ENCODE data around the gene WFS1.

DNA sequence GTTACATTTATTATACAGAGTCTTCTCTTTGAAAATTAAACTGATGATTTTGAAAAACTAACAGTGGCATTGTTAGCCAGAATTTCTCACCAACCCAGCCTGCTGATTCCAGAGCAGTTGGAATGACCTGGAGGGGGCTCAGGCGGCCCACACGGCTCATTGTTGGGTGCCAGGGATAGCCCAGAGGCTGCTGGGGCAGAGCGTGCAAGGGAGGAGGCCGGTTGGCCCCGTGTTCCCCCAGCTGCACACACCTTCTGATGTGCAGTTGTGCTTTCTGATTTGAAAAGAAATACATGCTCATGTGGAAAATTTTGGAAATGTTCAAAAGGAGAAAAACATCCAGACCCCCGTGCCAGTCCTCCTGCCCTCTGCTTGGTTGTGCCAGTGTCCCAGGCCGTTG lies 20.6 kb downstream of the WFS1 start:
- TF ChIP-seq, protein P1, sequence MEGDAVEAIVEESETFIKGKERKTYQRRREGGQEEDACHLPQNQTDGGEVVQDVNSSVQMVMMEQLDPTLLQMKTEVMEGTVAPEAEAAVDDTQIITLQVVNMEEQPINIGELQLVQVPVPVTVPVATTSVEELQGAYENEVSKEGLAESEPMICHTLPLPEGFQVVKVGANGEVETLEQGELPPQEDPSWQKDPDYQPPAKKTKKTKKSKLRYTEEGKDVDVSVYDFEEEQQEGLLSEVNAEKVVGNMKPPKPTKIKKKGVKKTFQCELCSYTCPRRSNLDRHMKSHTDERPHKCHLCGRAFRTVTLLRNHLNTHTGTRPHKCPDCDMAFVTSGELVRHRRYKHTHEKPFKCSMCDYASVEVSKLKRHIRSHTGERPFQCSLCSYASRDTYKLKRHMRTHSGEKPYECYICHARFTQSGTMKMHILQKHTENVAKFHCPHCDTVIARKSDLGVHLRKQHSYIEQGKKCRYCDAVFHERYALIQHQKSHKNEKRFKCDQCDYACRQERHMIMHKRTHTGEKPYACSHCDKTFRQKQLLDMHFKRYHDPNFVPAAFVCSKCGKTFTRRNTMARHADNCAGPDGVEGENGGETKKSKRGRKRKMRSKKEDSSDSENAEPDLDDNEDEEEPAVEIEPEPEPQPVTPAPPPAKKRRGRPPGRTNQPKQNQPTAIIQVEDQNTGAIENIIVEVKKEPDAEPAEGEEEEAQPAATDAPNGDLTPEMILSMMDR (IDR thresholded peaks at IDR 0.05), result no peak
- TF ChIP-seq POLR2A (IDR thresholded peaks at IDR 0.05), result no peak

Measured in thyroid gland (tissue), 4 donors.